ENCODE measurements around the gene DPYSL5.

The DPYSL5 gene

GRCh38 chr2:26951236-26951635 is 103.3 kb downstream of the DPYSL5 start:
- H3K4me3 ChIP-seq (ENCODE audit: low read length): no peak overlapping the region
- no peak for TF ChIP-seq ZNF274 (IDR thresholded peaks at IDR 0.05; ENCODE audit: low read depth, low read length)

- TF ChIP-seq ZNF274 (IDR thresholded peaks at IDR 0.05; ENCODE audit: low read depth, low read length): no peak
- no peak overlapping the region for H3K4me3 ChIP-seq (ENCODE audit: low read length)
These were observed 104.4 kb downstream of the DPYSL5 start for GRCh38 chr2:26952374-26952773.

- no peak overlapping the region for H3K4me3 ChIP-seq (ENCODE audit: low read length)
- TF ChIP-seq ZNF274 (IDR thresholded peaks at IDR 0.05; ENCODE audit: low read depth, low read length): no peak
These were observed 106.2 kb downstream of the DPYSL5 start for GRCh38 chr2:26954135-26954534.

GRCh38 chr2:26957041-26957440 is 109.1 kb downstream of the DPYSL5 start:
- TF ChIP-seq ZNF274 (IDR thresholded peaks at IDR 0.05; ENCODE audit: low read depth, low read length): no peak

GRCh38 chr2:26957534-26957933 is 109.6 kb downstream of the DPYSL5 start:
- H3K4me3 ChIP-seq (ENCODE audit: low read length): no peak overlapping the region
- TF ChIP-seq ZNF274 (IDR thresholded peaks at IDR 0.05; ENCODE audit: low read depth, low read length): no peak

More at GRCh38 chr2:26957041-26957440, 109.1 kb downstream of the DPYSL5 start:
- H3K4me3 ChIP-seq (ENCODE audit: low read length): no peak overlapping the region

- TF ChIP-seq ZNF274 (IDR thresholded peaks at IDR 0.05; ENCODE audit: low read depth, low read length): no peak
These were observed 111.4 kb downstream of the DPYSL5 start for GRCh38 chr2:26959331-26959730.

GRCh38 chr2:26964446-26965130 is 116.7 kb downstream of the DPYSL5 start:
- no peak overlapping the region for H3K4me3 ChIP-seq (ENCODE audit: low read length)
- no peak for TF ChIP-seq ZNF274 (IDR thresholded peaks at IDR 0.05; ENCODE audit: low read depth, low read length)

More at GRCh38 chr2:26959331-26959730, 111.4 kb downstream of the DPYSL5 start:
- H3K4me3 ChIP-seq (ENCODE audit: low read length): no peak overlapping the region

GRCh38 chr2:26968001-26968400 is 120.1 kb downstream of the DPYSL5 start:
- no peak overlapping the region for H3K4me3 ChIP-seq (ENCODE audit: low read length)
- no peak for TF ChIP-seq ZNF274 (IDR thresholded peaks at IDR 0.05; ENCODE audit: low read depth, low read length)

- TF ChIP-seq ZNF274 (IDR thresholded peaks at IDR 0.05; ENCODE audit: low read depth, low read length): no peak
- no peak overlapping the region for H3K4me3 ChIP-seq (ENCODE audit: low read length)
These were observed 121.3 kb downstream of the DPYSL5 start for GRCh38 chr2:26969077-26969844.

- no peak for TF ChIP-seq ZNF274 (IDR thresholded peaks at IDR 0.05; ENCODE audit: low read depth, low read length)
- H3K4me3 ChIP-seq (ENCODE audit: low read length): peak within 1 kb of the TSS; percentile 38
These were observed 122.5 kb downstream of the DPYSL5 start, which contains the start of gene MAPRE3 for GRCh38 chr2:26970244-26970927. MAPRE3 (plus strand) TSS chr2:26970637; CDS start chr2:27022219, 51,582 bp downstream.

GRCh38 chr2:26970928-26971627 is 123.1 kb downstream of the DPYSL5 start:
- no peak for TF ChIP-seq ZNF274 (IDR thresholded peaks at IDR 0.05; ENCODE audit: low read depth, low read length)
- H3K4me3 ChIP-seq (ENCODE audit: low read length): no peak overlapping the region; the same call in 1 of the 2 replicates

GRCh38 chr2:26971911-26972786 is 124.2 kb downstream of the DPYSL5 start:
- no peak overlapping the region for H3K4me3 ChIP-seq (ENCODE audit: low read length)
- TF ChIP-seq ZNF274 (IDR thresholded peaks at IDR 0.05; ENCODE audit: low read depth, low read length): no peak

GRCh38 chr2:26974352-26974751 is 126.4 kb downstream of the DPYSL5 start:
- TF ChIP-seq ZNF274 (IDR thresholded peaks at IDR 0.05; ENCODE audit: low read depth, low read length): no peak
- H3K4me3 ChIP-seq (ENCODE audit: low read length): no peak overlapping the region

All from GM08714 (cell line).